Measurements from ENCODE around the gene GRM1.

DNA sequence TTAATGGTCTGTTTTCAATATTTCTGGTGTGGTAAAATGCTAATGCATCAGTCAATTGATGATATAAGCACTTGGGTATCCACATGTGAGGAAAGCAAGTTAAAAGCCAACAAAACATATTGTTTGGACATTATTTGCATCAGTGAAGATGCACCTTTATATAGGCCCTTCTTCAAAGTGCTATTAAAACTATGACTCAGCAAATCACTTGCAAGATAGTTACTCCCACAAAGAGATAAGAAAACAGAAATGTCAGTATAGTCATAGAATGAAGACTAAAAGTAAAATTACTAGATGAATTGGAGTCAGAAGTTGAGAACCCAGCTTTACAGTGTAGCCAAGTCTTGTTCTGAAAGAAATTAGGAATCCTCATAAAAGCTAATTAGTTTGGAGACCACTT lies 14.6 kb upstream of the GRM1 start:
- TF ChIP-seq, protein P1, sequence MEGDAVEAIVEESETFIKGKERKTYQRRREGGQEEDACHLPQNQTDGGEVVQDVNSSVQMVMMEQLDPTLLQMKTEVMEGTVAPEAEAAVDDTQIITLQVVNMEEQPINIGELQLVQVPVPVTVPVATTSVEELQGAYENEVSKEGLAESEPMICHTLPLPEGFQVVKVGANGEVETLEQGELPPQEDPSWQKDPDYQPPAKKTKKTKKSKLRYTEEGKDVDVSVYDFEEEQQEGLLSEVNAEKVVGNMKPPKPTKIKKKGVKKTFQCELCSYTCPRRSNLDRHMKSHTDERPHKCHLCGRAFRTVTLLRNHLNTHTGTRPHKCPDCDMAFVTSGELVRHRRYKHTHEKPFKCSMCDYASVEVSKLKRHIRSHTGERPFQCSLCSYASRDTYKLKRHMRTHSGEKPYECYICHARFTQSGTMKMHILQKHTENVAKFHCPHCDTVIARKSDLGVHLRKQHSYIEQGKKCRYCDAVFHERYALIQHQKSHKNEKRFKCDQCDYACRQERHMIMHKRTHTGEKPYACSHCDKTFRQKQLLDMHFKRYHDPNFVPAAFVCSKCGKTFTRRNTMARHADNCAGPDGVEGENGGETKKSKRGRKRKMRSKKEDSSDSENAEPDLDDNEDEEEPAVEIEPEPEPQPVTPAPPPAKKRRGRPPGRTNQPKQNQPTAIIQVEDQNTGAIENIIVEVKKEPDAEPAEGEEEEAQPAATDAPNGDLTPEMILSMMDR (IDR thresholded peaks at IDR 0.05), result no peak
- TF ChIP-seq POLR2A (IDR thresholded peaks at IDR 0.05), result no peak
